CD4-positive, alpha-beta T cell (primary cell): ENCODE data around the gene SLC34A3. TPM values are rescaled to one million over a fixed set of nuclear protein-coding genes. Genes with fewer than 3 reads are reported as not detected.

Experiments
- ATAC-seq: fragments of 200-7000 bp; cut with Tn5 transposase; one replicate; pipeline ENCODE4 v1.10.0; 2022; ENCODE audit warnings: mild to moderate bottlenecking; ENCODE audit not compliant: poor library complexity
- CTCF ChIA-PET: fragments of 350-600 bp; sonication (Branson Sonifier 250); formaldehyde crosslinking; loops from one replicate; lab custom pipeline; 2021; ENCODE audit warnings: antibody characterized with exemption, inconsistent platforms; lab: Charles Lee
- POLR2A ChIA-PET: fragments of 350-600 bp; sonication (Branson Sonifier 250); formaldehyde crosslinking; loops from one replicate; lab custom pipeline; 2021; ENCODE audit warnings: antibody characterized with exemption, inconsistent platforms; lab: Charles Lee
- DNase-seq, 14 experiments: peaks; one replicate each; pipeline ENCODE4 v3.0.0-alpha.2; 2013 to 2020; ENCODE audit warnings: mixed read lengths in 2 of 14
- H3K27ac ChIP-seq, 2 donors: one replicate each; pipeline versions ENCODE4 v1.5.1 to v1.7.0; 2013; ENCODE audit warnings: low read length in 2 of 2, low read depth in 1 of 2, mild to moderate bottlenecking in 1 of 2
- H3K27me3 ChIP-seq, 2 experiments: 1 replicate in 1 of 2; 2 replicates in 1 of 2; pipeline versions ENCODE4 v1.6.1 to v1.7.0; 2013; ENCODE audit warnings: low read length in 2 of 2, control low read depth in 1 of 2, mild to moderate bottlenecking in 1 of 2, moderate library complexity in 1 of 2; ENCODE audit not compliant: insufficient read depth in 2 of 2, control insufficient read depth in 1 of 2
- H3K36me3 ChIP-seq: one replicate; pipeline ENCODE4 v1.6.1; 2013; ENCODE audit warnings: low read length, control low read depth; ENCODE audit not compliant: insufficient read depth
- H3K4me1 ChIP-seq: one replicate; pipeline ENCODE4 v1.6.1; 2013; ENCODE audit warnings: low read length, control low read depth; ENCODE audit not compliant: insufficient read depth
- H3K4me3 ChIP-seq: one replicate; pipeline ENCODE4 v1.5.1; 2013; ENCODE audit warnings: mild to moderate bottlenecking, low read length, moderate library complexity
- H3K9me3 ChIP-seq, 2 experiments: 1 replicate in 1 of 2; 2 replicates in 1 of 2; pipeline versions ENCODE4 v1.6.1 to v1.7.0; 2013; ENCODE audit warnings: low read length in 2 of 2, mild to moderate bottlenecking in 2 of 2, control low read depth in 1 of 2, moderate library complexity in 1 of 2; ENCODE audit not compliant: control insufficient read depth in 1 of 2, insufficient read depth in 1 of 2
- H3K27ac Mint-ChIP-seq: one replicate; pipeline ENCODE4 v1.8.0; 2020; ENCODE audit warnings: mixed read lengths
- H3K27me3 Mint-ChIP-seq: one replicate; pipeline ENCODE4 v1.8.0; 2021; ENCODE audit warnings: mixed read lengths
- H3K36me3 Mint-ChIP-seq: one replicate; pipeline ENCODE4 v1.8.0; 2021; ENCODE audit warnings: low read depth, mixed read lengths
- H3K4me1 Mint-ChIP-seq: one replicate; pipeline ENCODE4 v1.8.0; 2021; ENCODE audit warnings: low read depth, mixed read lengths
- H3K4me3 Mint-ChIP-seq: one replicate; pipeline ENCODE4 v1.8.0; 2020; ENCODE audit warnings: mild to moderate bottlenecking, mixed read lengths
- H3K9me3 Mint-ChIP-seq: one replicate; pipeline ENCODE4 v1.8.0; 2020; ENCODE audit warnings: mixed read lengths
- CTCF ChIP-seq: fragments of 200-600 bp; IDR thresholded peaks from one replicate; pipeline ENCODE4 v1.8.0; 2022; ENCODE audit warnings: antibody characterized with exemption, mild to moderate bottlenecking
- intact Hi-C, 2 experiments: fragments of 100-400 bp; cut with DNase I in 1 of 2; cut with micrococcal nuclease in 1 of 2; formaldehyde crosslinking; loops; one replicate each; pipeline versions ENCODE4 v1.15.1 to v1.9.0; 2023 to 2025; cut with DNase I, micrococcal nuclease
- total RNA-seq, 174 experiments: library from RNA in 2 of 174; stranded (reverse) in 2 of 174; gene quantifications; one replicate each; pipeline ENCODE4 v1.2.3 and lab custom pipeline; 2021 to 2026

SLC34A3 gene
- total RNA-seq, 2 experiments from 2014 or later, result not detected

- no peak for DNase-seq
- H3K9me3 Mint-ChIP-seq, result no peaks in the 10 kb centered on the region
- CTCF ChIA-PET, result no interaction called here
- H3K4me3 Mint-ChIP-seq, result no peak overlapping the region
- Histone ChIP-seq H3K4me1 (peaks cover 34% of the 10 kb centered on the region), H3K27ac (no peak overlapping the region), H3K9me3 (peaks cover 0 to 7% of the 10 kb centered on the region in 2 experiments), H3K4me3 (no peak overlapping the region), H3K27me3 (peaks cover 2 to 4% of the 10 kb centered on the region in 2 experiments), H3K36me3 (no peaks in the 10 kb centered on the region)
- peaks cover 6% of the 10 kb centered on the region for H3K27me3 Mint-ChIP-seq
- no peak for ATAC-seq
- no peak for TF ChIP-seq CTCF
- POLR2A ChIA-PET, result no interaction called here
- no peaks in the 10 kb centered on the region for H3K36me3 Mint-ChIP-seq
- H3K4me1 Mint-ChIP-seq, result peaks cover 5% of the 10 kb centered on the region
- H3K27ac Mint-ChIP-seq, result no peak overlapping the region
- intact Hi-C loops, result no loop called here
Observed at GRCh38 chr9:137234055-137234697, 3.5 kb downstream of the SLC34A3 start.

GRCh38 chr9:137234758-137235423 lies 4.2 kb downstream of the SLC34A3 start:
- peaks cover 0 to 6% of the 10 kb centered on the region in 2 experiments for H3K9me3 ChIP-seq
- ChIA-PET CTCF (interaction anchor here (1.1 to 1.8 kb wide), 2 partner anchors 58 to 188 kb away, joined by 3 to 4 read pairs; partner anchors contain the start of gene NPDC1), POLR2A (no interaction called here)
- no peaks in the 10 kb centered on the region for H3K36me3 ChIP-seq
- H3K36me3 Mint-ChIP-seq, result no peaks in the 10 kb centered on the region
- TF ChIP-seq CTCF, result no peak
- no peak overlapping the region for H3K27ac ChIP-seq
- no peak for ATAC-seq
- H3K27me3 ChIP-seq, result peaks cover 0 to under 1% of the 10 kb centered on the region in 2 experiments
- H3K4me1 Mint-ChIP-seq, result peaks cover 5% of the 10 kb centered on the region
- no peak for DNase-seq
- no peak overlapping the region for H3K4me3 Mint-ChIP-seq
- H3K4me1 ChIP-seq, result peaks cover 41% of the 10 kb centered on the region
- intact Hi-C loops, result loop anchor here in 1 of 2 experiments (5.0 kb wide), 3 partner anchors 48 to 448 kb away; partner anchors contain the start of genes ANAPC2 and SSNA1
- peaks cover 6% of the 10 kb centered on the region for H3K27me3 Mint-ChIP-seq
- H3K9me3 Mint-ChIP-seq, result no peaks in the 10 kb centered on the region
- H3K4me3 ChIP-seq, result no peak overlapping the region
- no peak overlapping the region for H3K27ac Mint-ChIP-seq

- Mint-ChIP-seq H3K36me3 (no peaks in the 10 kb centered on the region), H3K4me1 (peaks cover 5% of the 10 kb centered on the region), H3K9me3 (no peaks in the 10 kb centered on the region), H3K27ac (no peak overlapping the region), H3K4me3 (no peak overlapping the region), H3K27me3 (peaks cover 6% of the 10 kb centered on the region)
- intact Hi-C loops, result loop anchor here (1.0 to 5.0 kb wide), 5 partner anchors 27 to 448 kb away; partner anchors contain the start of genes ANAPC2 (in 1 of the 2) and SSNA1 (in 1 of the 2)
- ATAC-seq (no peak), DNase-seq (no peak)
- Histone ChIP-seq H3K4me1 (peaks cover 47% of the 10 kb centered on the region), H3K4me3 (no peak overlapping the region), H3K27ac (no peak overlapping the region), H3K27me3 (no peaks in the 10 kb centered on the region), H3K36me3 (no peaks in the 10 kb centered on the region), H3K9me3 (peaks cover 0 to 6% of the 10 kb centered on the region in 2 experiments)
- TF ChIP-seq CTCF, result no peak
- CTCF ChIA-PET, result interaction anchor here (0.6 to 1.8 kb wide), 17 partner anchors 8 to 206 kb away, joined by 3 to 16 read pairs (median 5); partner anchors contain the start of genes MAN1B1, NPDC1, RNF224 and SSNA1
- POLR2A ChIA-PET, result interaction anchor here (0.6 to 1.3 kb wide), 6 partner anchors 12 to 370 kb away, joined by 3 to 9 read pairs (median 4); partner anchors contain the start of gene EDF1
Observed at GRCh38 chr9:137235424-137236237, 4.9 kb downstream of the SLC34A3 start.
